ENCODE results near the gene PRDM5. TPM values are rescaled to one million over a fixed set of nuclear protein-coding genes. Genes with fewer than 3 reads are reported as not detected.

Gene PRDM5
- total RNA-seq, 1 experiment from 2014 or later, result 8.3 TPM

DNA sequence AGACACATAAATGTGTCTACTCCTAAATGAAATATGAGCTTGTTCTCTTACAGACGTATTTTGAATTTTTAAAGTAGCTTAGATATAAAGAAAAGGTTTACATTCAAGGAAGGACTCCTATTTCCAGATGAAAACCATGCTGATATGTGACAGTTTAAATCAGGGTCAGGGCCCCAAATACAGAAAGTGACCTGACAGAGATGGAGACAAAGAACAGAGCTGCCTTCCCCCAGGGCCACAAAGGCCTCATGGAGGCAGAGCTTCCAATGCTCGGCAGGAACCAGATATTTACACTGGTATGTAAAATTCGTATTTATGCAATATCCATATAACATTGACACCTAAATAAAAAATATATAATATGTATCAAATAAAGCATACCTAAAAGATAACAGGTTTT is 124.0 kb downstream of the PRDM5 start:
- intact Hi-C loops (cut with micrococcal nuclease; ENCODE audit: unreplicated experiment), result no loop called here
- CTCF ChIA-PET, result interaction anchor here (0.6 kb wide), 1 partner anchor 45 kb away, joined by 3 read pairs; no protein-coding TSS in a partner anchor
- Mint-ChIP-seq H3K4me1 (ENCODE audit: low read depth, unreplicated experiment) (no peaks in the 10 kb centered on the region), H3K27me3 (ENCODE audit: unreplicated experiment) (no peaks in the 10 kb centered on the region), H3K36me3 (ENCODE audit: insufficient read depth, unreplicated experiment) (no peaks in the 10 kb centered on the region), H3K4me3 (ENCODE audit: low read depth, unreplicated experiment) (no peak overlapping the region), H3K9me3 (ENCODE audit: low read depth, unreplicated experiment) (no peaks in the 10 kb centered on the region), H3K27ac (ENCODE audit: unreplicated experiment) (no peak overlapping the region)
- no peak for DNase-seq
- TF ChIP-seq, protein P1, sequence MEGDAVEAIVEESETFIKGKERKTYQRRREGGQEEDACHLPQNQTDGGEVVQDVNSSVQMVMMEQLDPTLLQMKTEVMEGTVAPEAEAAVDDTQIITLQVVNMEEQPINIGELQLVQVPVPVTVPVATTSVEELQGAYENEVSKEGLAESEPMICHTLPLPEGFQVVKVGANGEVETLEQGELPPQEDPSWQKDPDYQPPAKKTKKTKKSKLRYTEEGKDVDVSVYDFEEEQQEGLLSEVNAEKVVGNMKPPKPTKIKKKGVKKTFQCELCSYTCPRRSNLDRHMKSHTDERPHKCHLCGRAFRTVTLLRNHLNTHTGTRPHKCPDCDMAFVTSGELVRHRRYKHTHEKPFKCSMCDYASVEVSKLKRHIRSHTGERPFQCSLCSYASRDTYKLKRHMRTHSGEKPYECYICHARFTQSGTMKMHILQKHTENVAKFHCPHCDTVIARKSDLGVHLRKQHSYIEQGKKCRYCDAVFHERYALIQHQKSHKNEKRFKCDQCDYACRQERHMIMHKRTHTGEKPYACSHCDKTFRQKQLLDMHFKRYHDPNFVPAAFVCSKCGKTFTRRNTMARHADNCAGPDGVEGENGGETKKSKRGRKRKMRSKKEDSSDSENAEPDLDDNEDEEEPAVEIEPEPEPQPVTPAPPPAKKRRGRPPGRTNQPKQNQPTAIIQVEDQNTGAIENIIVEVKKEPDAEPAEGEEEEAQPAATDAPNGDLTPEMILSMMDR (IDR thresholded peaks at IDR 0.05; ENCODE audit: unreplicated experiment), result no peak
- BruUV-seq (replicated peaks), result no TSS peak

DNA sequence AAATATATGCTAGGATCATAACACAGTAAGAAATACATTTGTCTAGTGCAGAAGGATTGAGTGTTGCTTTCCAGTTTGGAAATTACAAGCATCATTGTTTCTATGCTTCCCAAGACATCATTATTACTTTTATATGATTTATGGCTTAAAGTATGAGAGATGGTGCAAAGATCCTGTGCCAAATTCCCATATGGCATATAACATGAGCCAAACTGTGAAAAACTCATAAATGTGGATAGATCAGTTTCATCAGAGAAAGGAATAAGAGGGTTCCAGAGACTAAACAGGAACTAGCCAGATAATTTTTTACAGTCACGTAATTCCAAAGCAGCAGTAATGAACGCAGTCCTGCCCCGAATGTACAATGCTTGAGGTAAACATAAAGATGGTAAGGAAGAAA is 126.3 kb downstream of the PRDM5 start:
- Mint-ChIP-seq H3K9me3 (ENCODE audit: low read depth, unreplicated experiment) (no peaks in the 10 kb centered on the region), H3K4me3 (ENCODE audit: low read depth, unreplicated experiment) (no peak overlapping the region), H3K4me1 (ENCODE audit: low read depth, unreplicated experiment) (no peaks in the 10 kb centered on the region), H3K36me3 (ENCODE audit: insufficient read depth, unreplicated experiment) (no peaks in the 10 kb centered on the region), H3K27ac (ENCODE audit: unreplicated experiment) (no peak overlapping the region), H3K27me3 (ENCODE audit: unreplicated experiment) (no peaks in the 10 kb centered on the region)
- DNase-seq, result no peak
- TF ChIP-seq, protein P1 (IDR thresholded peaks at IDR 0.05; ENCODE audit: unreplicated experiment), result no peak
- CTCF ChIA-PET, result no interaction called here
- intact Hi-C loops (cut with micrococcal nuclease; ENCODE audit: unreplicated experiment), result no loop called here
- BruUV-seq (replicated peaks), result no TSS peak

DNA sequence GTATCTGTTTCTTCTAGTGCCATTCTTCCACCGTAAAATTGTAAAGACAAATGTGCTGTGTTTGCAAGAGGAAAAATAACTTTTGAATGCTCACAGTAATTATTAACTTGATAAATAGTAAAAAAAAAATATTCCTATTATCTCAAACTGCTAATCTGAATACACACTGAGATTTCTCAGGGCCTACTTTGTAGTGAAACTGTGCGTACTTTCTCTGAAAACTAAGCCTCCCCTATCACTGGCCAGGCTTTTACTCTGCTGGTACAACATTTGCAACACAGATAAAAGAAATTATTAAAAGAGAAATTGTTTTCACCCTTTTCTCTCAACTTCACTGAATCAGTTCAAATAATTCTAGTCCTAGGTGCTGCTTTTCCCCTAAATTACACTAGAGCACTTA is 137.3 kb downstream of the PRDM5 start:
- H3K9me3 Mint-ChIP-seq (ENCODE audit: low read depth, unreplicated experiment), result no peaks in the 10 kb centered on the region
- H3K27me3 Mint-ChIP-seq (ENCODE audit: unreplicated experiment), result no peaks in the 10 kb centered on the region
- intact Hi-C loops (cut with micrococcal nuclease; ENCODE audit: unreplicated experiment), result no loop called here
- H3K27ac Mint-ChIP-seq (ENCODE audit: unreplicated experiment), result no peak overlapping the region
- no peaks in the 10 kb centered on the region for H3K4me1 Mint-ChIP-seq (ENCODE audit: low read depth, unreplicated experiment)
- BruUV-seq (replicated peaks), result no TSS peak
- CTCF ChIA-PET, result no interaction called here
- TF ChIP-seq, protein P1 (IDR thresholded peaks at IDR 0.05; ENCODE audit: unreplicated experiment), result no peak
- peaks cover 4% of the 10 kb centered on the region for H3K36me3 Mint-ChIP-seq (ENCODE audit: insufficient read depth, unreplicated experiment)
- no peak for DNase-seq
- H3K4me3 Mint-ChIP-seq (ENCODE audit: low read depth, unreplicated experiment), result no peak overlapping the region

DNA sequence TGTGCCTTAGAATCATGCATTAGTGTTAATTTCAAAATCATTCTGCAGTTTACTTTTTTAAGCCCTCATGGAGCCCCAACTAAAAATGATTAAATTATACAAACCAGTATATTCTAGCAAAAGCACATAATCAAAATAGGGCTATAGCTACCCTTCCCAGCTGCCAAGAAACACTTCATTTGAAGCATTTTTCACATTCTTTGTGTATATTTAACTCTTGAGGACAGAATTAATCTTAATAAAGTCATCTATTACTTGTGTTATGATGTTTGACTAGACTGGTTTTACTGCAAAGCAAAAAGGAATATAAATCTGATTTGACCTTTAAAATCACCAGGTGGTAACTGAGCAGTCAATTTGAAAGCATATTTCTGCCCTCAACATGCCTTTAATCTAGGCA is 145.1 kb downstream of the PRDM5 start:
- TF ChIP-seq, protein P1 (IDR thresholded peaks at IDR 0.05; ENCODE audit: unreplicated experiment), result no peak
- Mint-ChIP-seq H3K4me3 (ENCODE audit: low read depth, unreplicated experiment) (no peak overlapping the region), H3K36me3 (ENCODE audit: insufficient read depth, unreplicated experiment) (peaks cover 4% of the 10 kb centered on the region), H3K27me3 (ENCODE audit: unreplicated experiment) (no peaks in the 10 kb centered on the region), H3K4me1 (ENCODE audit: low read depth, unreplicated experiment) (no peaks in the 10 kb centered on the region), H3K9me3 (ENCODE audit: low read depth, unreplicated experiment) (no peaks in the 10 kb centered on the region), H3K27ac (ENCODE audit: unreplicated experiment) (no peak overlapping the region)
- BruUV-seq (replicated peaks), result no TSS peak
- no peak for DNase-seq
- intact Hi-C loops (cut with micrococcal nuclease; ENCODE audit: unreplicated experiment), result no loop called here
- CTCF ChIA-PET, result no interaction called here
